H1 (cell line): Measurements from ENCODE around the gene ACSF3.

Experiments
- CHD1 ChIP-seq: IDR thresholded peaks from 2 replicates; pipeline ENCODE4 v1.6.1; 2012; ENCODE audit warnings: low read depth, low read length, improper control_type of control experiment
- CHD2 ChIP-seq: IDR thresholded peaks from 2 replicates; pipeline ENCODE4 v1.6.1; 2012; ENCODE audit warnings: low read length, improper control_type of control experiment
- CTCF ChIP-seq, 3 experiments: IDR thresholded peaks; 1 replicate in 2 of 3; 2 replicates in 1 of 3; pipeline versions ENCODE4 v1.5.1 to v1.6.1; 2011; ENCODE audit warnings: low read length in 3 of 3, mild to moderate bottlenecking in 3 of 3, inconsistent platforms in 2 of 3, low read depth in 1 of 3, moderate library complexity in 1 of 3; ENCODE audit not compliant: insufficient read depth in 1 of 3; ENCODE audit errors: control extremely low read depth in 1 of 3
- SUZ12 ChIP-seq: fragments of 200-600 bp; sonication (generic); IDR thresholded peaks from 2 replicates; pipeline ENCODE4 v1.6.1; 2012; ENCODE audit warnings: mild to moderate bottlenecking, inconsistent platforms, low read length, moderate library complexity, mixed read lengths

DNA sequence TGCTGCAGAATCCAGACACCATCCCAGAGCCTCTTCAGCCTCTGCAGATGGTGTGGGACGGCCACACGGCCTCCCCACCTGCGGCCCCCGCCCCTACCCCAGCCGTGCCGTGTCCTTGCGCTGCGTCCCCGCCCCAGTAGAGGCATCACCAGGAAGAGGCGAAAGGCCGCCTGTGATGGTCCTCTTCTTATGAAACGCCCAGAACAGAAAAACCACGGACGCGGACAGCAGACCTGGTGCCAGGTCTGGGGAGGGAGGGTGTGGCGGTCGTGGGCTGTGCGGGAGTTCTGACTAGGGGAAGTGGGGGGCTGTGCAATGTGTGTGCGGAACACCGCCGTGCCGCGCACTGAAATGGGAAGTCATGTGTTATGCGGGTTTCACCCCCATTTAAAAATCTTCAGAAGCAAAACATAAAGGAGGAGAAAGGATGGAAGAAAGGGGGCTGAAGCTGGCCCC lies 25.5 kb downstream of the ACSF3 start:
- TF ChIP-seq SUZ12 (no peak), CTCF (IDR thresholded peaks at IDR 0.05; ENCODE audit: control extremely low read depth in 1 of 3, insufficient read depth in 1 of 3, low read depth in 1 of 3, low read length in 3 of 3) (no peak), CHD2 (no peak), CHD1 (no peak)
